GM20000 (cell line): Measurements from ENCODE around the gene FIS1.

Experiments
- DNase-seq: peaks from one replicate; pipeline ENCODE4 v3.0.0; 2012; ENCODE audit warnings: low spot score
- CTCF ChIP-seq: IDR thresholded peaks from 2 replicates; pipeline ENCODE4 v1.5.1; 2012; ENCODE audit warnings: mild to moderate bottlenecking, control low read depth; ENCODE audit errors: extremely low read depth, missing control alignments

The FIS1 gene

GRCh38 chr7:101235050-101235449, 9.8 kb downstream of the FIS1 start:
- TF ChIP-seq CTCF, result no peak
- DNase-seq, result no peak

- no peak for DNase-seq
- TF ChIP-seq CTCF, result no peak
These were observed 10.2 kb downstream of the FIS1 start for GRCh38 chr7:101234636-101235035.

- TF ChIP-seq CTCF, result no peak
- DNase-seq, result no peak
These were observed 10.9 kb downstream of the FIS1 start for GRCh38 chr7:101233907-101234547.

GRCh38 chr7:101232141-101232850, 12.6 kb downstream of the FIS1 start:
- no peak for TF ChIP-seq CTCF
- DNase-seq, result no peak

- no peak for DNase-seq
- no peak for TF ChIP-seq CTCF
These were observed 13.2 kb downstream of the FIS1 start for GRCh38 chr7:101231644-101232043.

GRCh38 chr7:101226721-101227120, 18.2 kb downstream of the FIS1 start:
- TF ChIP-seq CTCF, result no peak
- DNase-seq, result no peak

- no peak for DNase-seq
- TF ChIP-seq CTCF, result no peak
These were observed 19.2 kb downstream of the FIS1 start for GRCh38 chr7:101225650-101226049.
